Gastrocnemius medialis (tissue), 4 donors: ENCODE measurements around the gene CAPN2.

Experiments used
- CTCF ChIP-seq, 5 experiments: fragments of 450-650 bp in 3 of 5; fragments of 200-600 bp in 2 of 5; sonication (generic) in 2 of 5; IDR thresholded peaks in 4 of 5; conservative IDR thresholded peaks in 1 of 5; 1 replicate in 4 of 5; 2 replicates in 1 of 5; pipeline ENCODE4 v1.5.1; 2016 to 2019; ENCODE audit warnings: antibody characterized with exemption in 5 of 5, mild to moderate bottlenecking in 3 of 5, moderate library complexity in 3 of 5
- POLR2A ChIP-seq, 2 donors: fragments of 450-650 bp; IDR thresholded peaks; one replicate each; pipeline ENCODE4 v1.6.1; 2017; ENCODE audit warnings: antibody characterized with exemption in 2 of 2, mild to moderate bottlenecking in 2 of 2, moderate library complexity in 2 of 2

GRCh38 chr1:223793716-223794115, 81.4 kb downstream of the CAPN2 start:
- TF ChIP-seq CTCF (IDR thresholded peaks at IDR 0.05 in 4 of 5, conservative IDR thresholded peaks at IDR 0.05 in 1 of 5) (no peak), POLR2A (IDR thresholded peaks at IDR 0.05) (no peak)
